PC-3 (cell line): Measurements from ENCODE around the gene MAP7D1.

Source experiments
- EZH2 ChIP-seq: fragments of 300-600 bp; sonication (generic); IDR thresholded peaks from one replicate; pipeline ENCODE4 v1.6.1; 2017; ENCODE audit warnings: antibody characterized with exemption, mild to moderate bottlenecking, low read length; ENCODE audit not compliant: unreplicated experiment
- EZH2phosphoT487 ChIP-seq: fragments of 300-600 bp; sonication (generic); IDR thresholded peaks from 2 replicates; pipeline ENCODE4 v1.6.1; 2018; ENCODE audit warnings: mild to moderate bottlenecking, antibody characterized with exemption, low read length, borderline replicate concordance
- TF ChIP-seq, protein P1 (sequence below): fragments of 300-600 bp; sonication (generic); conservative IDR thresholded peaks from 2 replicates; pipeline ENCODE4 v1.5.1; 2017; ENCODE audit warnings: antibody characterized with exemption, low read depth, mild to moderate bottlenecking, low read length

DNA sequence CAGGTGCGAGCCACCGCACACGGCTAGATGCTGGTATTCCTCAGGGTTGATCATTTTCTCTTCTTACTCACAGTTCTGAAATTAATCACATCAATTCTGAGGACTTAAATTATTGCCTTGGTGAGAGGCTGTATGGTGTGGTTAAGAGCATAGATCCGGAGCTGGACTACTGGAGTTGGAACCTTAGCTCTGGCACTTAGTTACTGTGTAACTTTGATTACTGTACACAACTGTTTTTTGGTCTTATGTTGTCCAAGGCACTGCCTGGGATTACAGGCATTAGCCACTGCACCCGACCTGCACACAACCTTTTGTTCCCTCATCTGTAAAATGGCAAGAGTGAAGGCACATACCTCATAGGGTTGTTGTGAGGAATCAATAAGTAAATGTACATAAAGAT, 42.7 kb downstream of the MAP7D1 start:
- TF ChIP-seq, protein P1, sequence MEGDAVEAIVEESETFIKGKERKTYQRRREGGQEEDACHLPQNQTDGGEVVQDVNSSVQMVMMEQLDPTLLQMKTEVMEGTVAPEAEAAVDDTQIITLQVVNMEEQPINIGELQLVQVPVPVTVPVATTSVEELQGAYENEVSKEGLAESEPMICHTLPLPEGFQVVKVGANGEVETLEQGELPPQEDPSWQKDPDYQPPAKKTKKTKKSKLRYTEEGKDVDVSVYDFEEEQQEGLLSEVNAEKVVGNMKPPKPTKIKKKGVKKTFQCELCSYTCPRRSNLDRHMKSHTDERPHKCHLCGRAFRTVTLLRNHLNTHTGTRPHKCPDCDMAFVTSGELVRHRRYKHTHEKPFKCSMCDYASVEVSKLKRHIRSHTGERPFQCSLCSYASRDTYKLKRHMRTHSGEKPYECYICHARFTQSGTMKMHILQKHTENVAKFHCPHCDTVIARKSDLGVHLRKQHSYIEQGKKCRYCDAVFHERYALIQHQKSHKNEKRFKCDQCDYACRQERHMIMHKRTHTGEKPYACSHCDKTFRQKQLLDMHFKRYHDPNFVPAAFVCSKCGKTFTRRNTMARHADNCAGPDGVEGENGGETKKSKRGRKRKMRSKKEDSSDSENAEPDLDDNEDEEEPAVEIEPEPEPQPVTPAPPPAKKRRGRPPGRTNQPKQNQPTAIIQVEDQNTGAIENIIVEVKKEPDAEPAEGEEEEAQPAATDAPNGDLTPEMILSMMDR, result no peak
- TF ChIP-seq EZH2 (no peak), EZH2phosphoT487 (no peak)
